Activated CD8-positive, alpha-beta memory T cell treated with anti-CD3 and anti-CD28 coated beads, Interleukin-2, amount 50 U/mL, for 4 hours (primary cell): ENCODE data around the gene SLC6A7.

Experiments used
- DNase-seq: peaks from one replicate; pipeline ENCODE4 v3.0.0-alpha.2; 2020

The SLC6A7 gene

DNA sequence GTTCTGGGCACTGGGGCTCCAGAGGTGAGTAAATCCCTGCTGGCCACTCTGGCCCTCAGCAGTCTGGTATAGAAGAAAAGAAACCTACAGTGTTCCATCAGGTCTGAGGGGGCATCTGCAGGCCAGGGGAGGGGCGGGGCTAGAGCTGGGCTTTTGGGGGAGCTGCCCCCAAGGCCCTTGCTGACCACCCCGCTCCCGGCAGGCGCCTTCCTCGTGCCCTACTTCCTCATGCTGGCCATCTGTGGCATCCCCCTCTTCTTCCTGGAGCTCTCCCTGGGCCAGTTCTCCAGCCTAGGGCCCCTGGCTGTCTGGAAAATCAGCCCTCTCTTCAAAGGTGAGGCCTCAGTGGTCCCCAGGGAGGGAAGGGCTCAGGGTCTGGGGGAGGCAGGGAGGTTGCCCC lies 6.7 kb downstream of the SLC6A7 start:
- no peak for DNase-seq

DNA sequence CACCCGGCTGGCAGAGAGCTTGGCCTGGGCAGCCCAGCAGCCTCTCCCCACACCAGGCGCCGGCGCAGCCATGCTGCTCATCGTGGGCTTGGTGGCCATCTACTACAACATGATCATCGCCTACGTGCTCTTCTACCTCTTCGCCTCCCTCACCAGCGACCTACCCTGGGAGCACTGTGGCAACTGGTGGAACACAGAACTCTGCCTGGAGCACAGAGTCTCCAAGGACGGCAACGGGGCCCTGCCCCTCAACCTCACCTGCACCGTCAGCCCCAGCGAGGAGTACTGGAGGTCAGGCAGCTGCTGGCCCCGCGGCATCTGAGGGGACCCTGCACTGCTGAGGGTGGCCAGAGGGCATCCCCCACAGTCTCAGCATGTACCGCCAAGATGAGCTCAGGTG lies 7.1 kb downstream of the SLC6A7 start:
- DNase-seq = no peak

DNA sequence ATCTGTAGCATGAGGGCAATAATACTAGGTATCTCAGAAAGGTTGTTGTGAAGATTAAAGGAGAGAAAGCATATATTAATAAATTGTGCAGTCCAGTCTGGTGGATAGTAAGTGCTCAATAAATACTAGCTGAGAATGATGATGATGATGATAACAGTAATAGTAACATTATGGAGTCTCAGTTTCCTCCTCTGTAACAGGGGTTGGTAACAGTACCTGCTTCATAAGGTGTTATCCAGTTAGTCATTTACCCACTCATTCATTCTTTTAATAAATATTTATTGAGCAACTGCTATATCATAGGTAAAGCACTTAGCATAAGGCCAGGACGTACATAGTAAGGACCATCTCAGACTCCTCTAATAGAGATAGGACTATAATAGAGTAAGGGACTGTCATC lies 7.6 kb downstream of the SLC6A7 start:
- DNase-seq = no peak

DNA sequence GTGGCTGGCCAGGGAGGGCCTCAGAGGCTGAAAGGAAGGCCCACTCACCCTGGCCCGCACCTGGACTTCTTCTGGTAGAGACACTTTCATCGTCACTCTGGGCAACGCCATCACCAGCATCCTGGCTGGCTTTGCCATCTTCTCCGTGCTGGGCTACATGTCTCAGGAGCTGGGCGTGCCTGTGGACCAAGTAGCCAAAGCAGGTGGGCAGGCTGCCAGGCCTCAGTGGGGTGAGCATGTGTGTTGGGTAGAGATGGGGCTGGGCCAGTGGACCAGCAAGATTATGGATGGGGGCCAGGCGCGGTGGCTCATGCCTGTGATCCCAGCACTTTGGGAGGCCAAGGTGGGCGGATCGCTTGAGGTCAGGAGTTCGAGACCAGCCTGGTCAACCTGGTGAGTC lies 12.6 kb downstream of the SLC6A7 start:
- DNase-seq = no peak

DNA sequence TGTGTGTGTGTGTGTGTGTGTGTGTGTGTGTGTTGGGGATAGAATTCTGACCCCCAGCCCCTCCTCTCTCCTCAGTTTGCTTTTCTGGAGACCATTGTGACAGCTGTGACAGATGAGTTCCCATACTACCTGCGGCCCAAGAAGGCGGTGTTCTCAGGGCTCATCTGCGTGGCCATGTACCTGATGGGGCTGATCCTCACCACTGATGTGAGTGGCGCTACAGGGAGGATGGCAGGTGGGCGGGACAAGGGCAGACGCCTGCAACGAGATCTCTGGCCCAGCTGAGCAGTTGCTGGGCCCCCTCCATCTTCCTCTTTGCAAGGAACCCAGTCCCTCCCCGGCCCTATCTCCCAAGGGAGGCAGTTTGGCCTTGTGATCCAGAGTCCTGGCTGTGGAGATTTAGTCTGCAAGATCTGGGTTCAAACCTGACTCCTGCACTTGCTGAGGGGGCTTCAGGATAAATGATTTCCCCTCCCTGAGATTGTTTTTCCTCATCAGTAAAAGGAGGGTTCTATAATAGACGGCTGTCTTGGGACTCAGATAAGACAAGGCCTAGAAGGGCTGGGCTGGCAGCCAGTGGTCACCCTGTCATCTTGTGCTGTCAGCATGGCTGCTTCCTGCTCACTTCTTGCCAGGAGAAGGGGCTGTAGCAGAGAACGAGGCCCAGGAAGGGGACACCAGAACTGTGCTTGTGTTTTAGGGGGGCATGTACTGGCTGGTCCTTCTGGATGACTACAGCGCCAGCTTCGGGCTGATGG lies 14.1 kb downstream of the SLC6A7 start:
- DNase-seq = no peak

DNA sequence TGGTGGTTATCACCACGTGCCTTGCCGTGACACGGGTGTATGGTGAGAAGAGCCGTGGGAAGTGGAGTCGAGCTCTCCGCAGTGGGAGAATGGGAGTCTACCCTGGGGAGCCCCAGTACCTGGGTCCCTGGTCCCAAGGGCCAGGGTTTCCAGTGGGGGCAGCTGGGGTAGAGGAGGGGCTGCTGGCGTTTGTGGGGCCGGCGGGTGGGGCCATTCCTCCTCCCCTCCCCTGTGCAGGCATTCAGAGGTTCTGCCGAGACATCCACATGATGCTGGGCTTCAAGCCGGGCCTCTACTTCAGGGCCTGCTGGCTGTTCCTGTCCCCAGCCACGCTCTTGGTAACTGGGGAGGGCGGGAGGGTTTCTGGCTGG lies 14.7 kb downstream of the SLC6A7 start:
- no peak for DNase-seq

DNA sequence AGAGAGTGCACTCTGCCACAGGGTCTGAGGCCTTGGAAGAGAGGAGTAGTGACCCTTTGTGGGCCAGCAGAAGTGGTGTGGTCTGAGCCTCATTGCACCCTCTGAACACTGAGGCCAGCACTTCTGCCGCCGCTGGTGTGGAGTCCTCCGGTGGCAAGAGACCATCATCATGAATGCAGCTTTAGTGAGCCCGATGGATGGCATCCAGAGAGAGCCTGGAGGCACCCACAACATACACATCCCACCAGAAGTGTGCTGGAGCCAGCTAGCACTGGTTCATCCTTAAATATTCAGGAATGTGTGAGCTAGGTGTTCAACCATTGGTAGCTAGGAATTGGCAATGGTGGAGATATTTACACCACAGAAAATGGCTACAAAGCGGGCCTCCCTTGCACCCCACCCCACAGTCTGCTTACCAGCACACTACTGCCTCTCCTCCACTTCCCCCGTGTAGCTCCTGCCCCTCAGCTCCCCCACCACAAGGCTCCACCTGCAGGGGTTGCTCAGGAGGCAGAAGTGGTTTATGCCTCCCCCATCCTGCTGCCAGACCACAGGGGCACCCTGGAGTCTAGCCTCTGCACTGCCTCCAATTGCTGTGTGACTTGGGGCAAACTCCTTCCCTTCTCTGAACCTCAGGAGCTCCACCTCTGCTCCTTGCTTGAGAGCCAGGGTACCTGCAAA lies 16.4 kb downstream of the SLC6A7 start:
- no peak for DNase-seq

DNA sequence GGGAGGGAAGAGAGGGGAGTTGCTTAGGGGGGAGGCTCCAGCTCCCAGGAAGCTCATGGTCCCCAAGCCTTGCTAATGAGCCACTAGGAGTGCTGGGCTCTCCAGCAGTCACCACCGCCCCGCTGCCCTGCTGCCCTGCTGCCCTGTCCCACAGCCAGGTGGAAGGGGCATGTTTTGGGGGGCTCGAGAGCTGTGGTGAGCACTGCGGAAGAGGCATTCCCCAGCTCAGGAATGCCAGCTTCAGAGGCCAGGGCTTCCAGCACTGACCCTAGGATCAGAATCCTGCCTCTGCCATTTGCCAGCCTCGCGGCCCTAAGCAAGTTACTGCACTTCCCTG lies 16.9 kb downstream of the SLC6A7 start:
- DNase-seq = no peak

DNA sequence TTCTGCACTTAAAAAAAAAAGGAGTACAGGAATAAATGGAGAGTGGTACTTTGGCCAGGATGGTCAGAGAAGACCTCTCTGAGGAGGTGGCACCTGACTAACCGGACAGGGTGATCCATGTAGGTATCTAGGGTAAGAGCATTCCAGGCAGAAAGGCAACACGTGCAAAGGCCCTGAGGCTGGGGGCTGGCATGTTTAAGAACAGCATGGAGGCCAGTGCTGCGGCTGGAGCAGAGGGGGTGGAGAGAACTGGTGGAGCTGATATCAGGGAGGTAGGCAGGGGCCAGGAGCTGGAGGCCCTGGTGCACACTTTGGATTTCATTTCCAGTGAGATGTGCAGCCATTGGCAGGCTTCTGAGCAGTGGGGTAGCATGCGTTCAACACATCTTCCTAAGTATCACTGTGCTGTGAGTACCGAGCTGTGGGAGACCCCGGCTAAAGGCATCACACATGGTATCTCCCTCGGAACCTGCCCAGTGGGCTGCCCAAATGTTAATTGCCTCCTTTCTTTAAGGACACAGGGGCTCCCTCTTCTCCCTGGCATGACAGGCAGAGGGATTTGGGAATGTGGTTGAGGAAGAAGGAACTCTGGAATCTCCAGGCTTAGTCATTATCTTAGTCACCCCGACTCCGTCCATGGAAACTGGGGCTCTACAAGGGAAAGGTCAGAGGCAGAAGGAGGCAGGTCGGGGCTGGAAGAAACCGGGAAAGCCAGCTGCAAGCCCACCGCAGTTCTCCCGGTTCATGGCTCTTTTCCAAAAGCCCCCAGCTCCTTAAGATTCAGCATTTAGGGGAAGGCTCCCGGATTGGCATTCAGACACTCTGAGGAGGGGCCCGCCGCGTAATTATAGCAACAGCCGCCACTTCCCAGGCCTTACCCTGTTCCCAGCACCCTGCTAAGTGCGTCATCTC lies 18.6 kb downstream of the SLC6A7 start:
- DNase-seq = no peak

DNA sequence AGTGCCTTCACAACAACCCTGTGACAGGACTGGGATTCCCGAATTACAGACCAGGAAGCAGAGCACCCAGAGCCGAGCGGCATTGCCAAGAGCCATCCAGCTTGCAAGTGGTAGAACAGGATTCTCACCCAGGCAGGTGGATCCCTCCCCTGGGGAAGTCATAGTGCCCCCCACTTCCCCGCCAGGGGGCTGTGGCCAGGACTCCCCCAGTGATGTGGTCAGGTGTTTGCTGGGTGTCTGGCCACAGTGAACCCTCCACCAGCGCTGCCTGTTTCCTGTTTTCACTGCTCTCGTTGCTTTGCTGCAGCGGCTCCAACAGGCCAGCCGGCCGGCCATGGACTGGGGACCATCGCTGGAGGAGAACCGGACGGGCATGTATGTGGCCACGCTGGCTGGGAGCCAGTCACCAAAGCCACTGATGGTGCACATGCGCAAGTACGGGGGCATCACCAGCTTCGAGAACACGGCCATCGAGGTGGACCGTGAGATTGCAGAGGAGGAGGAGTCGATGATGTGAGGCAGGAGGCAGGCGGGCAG lies 19.3 kb downstream of the SLC6A7 start:
- peak; percentile 19 for DNase-seq

DNA sequence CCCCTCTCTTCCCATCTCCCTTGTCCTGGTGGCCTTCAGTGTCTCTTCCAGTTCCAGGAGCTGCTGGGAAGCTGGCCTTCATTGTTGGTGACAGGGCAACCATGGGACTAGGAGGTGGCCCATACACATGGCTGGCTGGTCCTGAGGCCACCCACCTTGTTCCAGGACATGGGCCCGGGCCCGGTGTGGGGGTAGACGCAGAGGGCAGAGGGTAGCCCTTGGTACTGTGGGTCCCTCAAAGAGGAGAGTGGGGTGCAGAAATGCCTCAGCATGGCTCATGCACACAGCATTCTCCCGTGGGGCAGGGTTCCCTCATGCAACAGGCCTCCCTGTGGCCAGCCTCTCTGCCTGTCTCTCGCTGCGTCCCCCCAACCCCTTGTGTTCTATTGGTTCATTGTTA lies 20.8 kb downstream of the SLC6A7 start:
- DNase-seq = no peak

DNA sequence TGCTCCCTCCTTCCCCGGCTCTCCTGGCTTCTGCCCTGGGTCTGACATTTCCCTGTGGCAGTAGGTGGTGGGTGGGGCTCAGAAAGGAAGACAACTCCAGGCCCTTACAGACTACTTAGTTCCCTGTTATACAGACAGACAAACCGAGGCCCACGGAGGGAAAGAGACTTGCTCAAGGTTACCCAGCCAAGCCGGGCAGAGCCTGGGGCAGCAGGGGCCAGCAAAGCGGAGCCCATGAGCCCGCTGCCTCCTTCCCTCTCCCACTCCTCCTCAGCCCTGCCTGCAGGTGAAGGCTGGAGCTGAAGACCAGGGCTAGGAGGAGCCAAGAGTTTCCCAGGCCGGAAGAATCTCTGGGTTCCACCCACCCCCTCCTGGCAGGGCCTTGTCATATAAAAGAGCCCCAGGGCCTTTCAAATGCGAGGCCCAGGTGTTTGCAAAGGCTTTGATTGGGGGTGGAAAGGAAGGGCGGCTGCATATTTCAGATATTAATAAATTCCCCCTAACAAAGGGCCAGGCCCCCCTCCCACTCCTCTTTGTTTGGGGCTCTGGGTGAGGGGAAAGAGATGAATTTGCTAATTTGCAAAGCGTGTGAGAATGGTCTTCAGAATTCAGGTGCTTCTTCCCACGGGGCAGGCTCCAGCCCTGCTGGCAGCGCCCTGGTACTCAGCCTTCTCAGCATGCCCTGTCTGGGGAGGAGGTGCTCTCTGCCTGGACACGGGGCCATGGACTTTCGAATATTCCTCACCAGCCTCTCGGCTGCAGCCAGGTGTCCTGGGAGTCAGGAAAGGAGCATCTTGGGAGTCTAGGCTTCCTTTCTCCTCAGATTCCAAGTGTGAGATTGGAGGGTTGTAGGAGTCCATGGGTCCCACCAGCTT lies 21.5 kb downstream of the SLC6A7 start:
- DNase-seq = no peak

DNA sequence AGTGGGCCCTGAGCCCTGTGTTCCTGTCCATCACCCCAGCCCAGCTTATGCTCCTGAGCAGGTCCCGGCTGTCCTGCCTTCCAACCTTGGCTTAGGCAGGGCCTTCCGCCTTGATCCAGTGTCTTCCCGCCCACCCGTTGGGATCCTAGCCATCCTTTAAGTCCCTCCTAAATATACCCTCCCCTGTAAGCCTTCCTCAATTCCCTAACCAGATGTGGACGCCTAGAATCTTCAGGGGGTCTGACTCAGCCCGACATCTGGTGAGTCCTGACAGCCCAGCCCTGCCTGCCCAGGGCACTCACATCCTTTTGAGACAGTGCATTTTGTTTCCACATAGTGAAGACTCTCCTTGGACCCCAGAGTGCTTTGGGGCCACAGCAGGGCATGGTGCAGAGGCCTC lies 23.7 kb downstream of the SLC6A7 start:
- no peak for DNase-seq

DNA sequence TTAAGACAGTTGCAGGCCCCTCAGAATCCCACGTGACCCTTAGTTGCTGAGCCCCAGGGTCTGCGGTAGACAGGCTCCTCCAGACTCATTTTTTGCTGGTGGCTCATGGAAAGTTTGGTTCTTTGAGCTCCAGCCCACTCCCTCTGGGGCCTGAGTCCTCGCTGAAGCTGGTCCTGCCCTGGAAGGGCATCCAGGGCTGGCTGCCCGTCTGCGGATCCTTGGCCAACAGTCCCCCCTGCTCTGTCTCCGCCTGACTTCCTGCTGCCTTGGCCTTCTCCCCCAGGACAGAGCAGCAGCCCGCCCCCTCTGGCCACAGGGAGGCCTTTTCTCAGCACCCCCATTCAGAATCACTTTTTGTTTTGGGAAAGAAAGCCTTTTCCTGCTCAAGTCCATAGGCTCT lies 24.4 kb downstream of the SLC6A7 start:
- DNase-seq = no peak

DNA sequence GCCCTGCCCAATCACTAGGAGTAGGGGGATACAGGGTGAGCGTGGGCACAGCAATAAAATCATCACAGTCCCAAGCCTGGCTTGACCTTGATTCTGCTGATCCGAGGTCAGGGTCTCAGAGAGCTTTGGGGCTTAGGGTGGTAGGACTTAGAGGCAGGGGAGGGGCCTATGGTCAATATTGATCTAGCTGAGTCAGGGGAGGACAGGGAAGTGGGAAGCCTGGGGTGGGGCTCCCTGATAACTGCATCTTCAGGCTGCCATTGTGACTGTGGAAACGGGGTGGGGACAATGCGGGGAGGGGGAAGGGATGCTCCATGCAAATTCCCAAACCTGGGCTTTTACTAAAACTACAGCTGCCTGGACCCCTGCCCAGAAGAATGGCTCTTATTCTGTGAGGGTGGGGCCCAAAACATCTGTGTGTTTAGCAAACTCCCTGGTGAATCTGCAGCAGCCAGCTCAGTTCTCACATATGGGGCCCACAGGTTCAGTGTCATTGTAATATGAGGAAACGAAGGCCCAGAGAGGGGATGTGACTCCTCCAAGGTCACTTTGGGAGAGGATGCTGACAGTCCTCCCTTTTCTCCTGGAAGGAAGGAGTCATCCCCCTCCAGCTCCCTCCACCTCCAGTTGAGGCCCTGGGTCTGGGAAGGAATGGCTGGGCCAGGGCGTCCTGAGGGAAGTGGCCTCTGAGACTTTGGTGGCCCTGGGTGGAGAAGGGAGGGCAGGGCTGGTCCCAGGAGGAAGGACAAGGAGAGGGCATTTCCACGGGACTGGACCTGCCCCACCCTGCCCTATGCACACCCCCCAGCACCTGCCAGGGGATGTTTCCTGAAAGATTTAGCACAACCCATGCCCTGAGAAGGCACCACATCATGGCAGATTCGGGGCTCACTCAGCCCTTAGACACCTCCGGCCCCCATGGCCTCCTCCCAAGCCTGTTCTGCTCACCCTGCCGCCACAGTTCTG lies 26.4 kb downstream of the SLC6A7 start:
- no peak for DNase-seq

DNA sequence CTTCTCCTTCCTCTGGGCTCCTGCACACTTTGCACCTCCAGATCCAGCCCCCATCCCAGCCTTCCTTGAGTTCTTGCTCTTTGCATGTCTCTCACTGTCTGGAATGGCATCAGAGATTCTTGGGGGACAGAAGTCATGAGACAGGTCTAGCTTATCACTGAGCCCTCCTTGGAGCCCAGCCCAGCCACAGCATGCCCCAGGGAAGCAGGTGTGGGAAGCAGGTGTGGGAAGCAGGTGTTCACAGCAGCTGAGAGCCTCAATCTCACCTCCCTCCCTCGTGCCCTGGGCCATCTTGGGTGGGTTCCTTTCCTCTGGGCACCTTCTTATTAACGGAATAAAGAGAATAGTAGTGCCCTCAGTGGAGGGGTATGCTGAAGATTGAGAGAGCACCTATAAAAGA lies 27.2 kb downstream of the SLC6A7 start:
- DNase-seq = no peak

DNA sequence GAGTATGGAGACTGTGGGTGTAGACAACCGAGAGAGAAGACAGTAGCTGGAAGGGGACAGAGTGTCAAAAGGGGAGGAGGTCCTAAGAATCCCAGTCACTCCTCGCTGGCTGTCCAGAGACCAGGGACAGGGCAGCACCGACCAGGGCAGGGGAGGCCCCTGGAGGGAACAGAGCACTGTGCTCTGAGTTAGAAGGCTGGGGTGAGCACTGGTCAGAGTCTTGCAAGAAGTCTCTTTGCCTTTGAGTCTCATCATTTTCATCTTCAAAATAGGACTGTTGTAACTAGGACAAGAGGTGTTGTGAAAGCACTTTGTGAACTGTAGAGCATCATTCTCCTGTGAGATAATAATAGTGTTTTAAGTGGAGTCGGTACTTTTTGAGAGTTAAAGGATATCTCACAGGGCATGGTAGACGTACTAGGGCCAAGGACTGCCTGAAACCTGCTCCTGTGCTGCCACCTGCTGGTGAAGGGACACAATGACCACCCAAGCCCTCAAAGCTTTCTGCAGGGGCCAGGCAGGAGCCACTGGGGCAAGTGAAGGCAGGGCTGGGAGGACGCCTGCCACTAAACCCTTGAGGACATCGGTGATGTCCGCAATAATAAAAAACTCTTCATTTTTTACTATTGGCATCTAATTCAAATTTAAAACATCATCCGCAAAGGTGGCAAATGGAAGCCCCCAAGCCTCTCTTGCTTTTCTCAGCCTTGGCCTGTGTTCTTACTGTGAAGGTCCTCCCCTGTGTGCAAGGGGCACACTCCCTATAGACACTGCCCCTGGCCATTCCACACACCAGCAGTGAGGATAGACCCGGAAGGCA lies 28.2 kb downstream of the SLC6A7 start:
- DNase-seq = peak; percentile 81

DNA sequence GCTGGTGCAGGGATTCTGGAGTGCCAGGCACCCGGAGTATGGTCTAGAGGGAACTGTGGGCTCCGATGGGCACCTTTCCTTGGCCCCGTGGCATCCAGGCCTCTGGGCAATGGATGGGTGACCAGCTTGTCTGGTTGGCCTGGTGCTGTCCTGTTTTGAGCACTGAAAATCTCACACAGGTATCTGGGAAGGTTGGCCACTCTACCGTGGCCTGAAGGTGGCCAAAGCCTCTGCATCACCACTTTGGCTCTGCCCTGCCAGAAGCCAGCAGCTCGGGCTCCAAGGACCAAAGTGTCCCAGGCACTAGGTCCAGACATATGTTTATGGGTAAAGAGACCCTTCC lies 28.8 kb downstream of the SLC6A7 start:
- no peak for DNase-seq

DNA sequence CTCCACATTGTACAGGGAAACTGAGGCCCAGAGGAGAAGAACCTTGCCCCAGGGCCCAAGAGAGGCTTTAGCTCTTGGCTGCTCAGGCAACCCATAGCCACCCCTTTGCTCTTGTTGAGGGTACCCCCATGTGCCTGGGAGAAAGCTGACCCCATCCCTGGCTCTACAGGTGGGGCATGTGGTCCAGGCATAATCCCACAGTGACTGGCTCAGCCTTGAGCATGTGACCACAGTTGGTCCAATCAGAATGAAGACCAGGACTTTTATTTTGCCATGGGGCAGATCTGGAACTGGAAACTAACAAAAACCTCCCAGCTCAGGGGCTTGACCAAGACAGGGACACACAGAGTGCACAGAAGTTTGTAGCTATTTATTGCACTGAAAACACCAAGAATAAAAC lies 29.3 kb downstream of the SLC6A7 start:
- no peak for DNase-seq

DNA sequence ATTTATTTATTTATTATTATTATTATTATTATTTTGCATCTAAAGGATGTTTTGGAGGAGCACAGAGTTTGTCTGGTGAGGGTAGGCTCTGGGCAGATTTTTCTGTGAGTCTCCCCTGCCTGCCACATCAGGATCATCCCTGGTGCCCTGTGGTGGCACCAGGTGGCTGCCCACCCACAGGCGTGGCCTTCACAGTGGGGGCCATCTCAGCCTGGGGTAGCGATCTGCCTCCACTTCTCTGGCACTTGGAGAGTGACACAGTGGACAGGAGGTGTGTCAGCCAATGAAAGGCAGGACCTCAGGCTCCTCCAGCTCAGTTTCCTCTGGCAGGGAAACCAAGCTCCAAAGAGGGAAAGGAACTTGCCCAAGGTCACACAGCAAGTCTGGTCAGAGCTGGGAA lies 30.0 kb downstream of the SLC6A7 start:
- no peak for DNase-seq

DNA sequence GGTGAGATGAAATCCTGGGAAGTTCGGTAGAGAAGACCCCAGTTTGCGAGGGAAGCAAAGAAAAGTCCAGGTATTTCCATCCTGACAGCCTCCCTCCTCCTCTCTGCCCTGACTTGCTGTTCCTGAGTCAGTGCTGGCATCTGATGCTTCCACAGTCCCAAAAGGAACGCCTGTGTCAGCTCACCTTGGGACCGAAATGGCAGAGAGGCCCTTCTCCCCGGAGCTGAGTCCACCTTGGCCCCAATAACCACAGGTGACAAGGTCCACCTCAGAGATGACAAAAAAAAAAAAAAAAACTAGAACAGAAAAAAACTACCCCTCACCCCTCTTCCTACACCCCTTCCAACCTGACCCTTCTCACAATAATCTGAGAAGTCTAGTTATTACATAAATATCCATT lies 31.6 kb downstream of the SLC6A7 start:
- DNase-seq = no peak
